IPS-15b (cell line): ENCODE data around the gene PKLR.

Source experiments
- H3K27me3 ChIP-seq: one replicate; pipeline ENCODE4 v1.6.1; 2013; ENCODE audit warnings: low read length; ENCODE audit not compliant: control insufficient read depth, insufficient read depth
- H3K36me3 ChIP-seq: one replicate; pipeline ENCODE4 v1.6.1; 2013; ENCODE audit warnings: low read length; ENCODE audit not compliant: control insufficient read depth, insufficient read depth
- H3K4me1 ChIP-seq: one replicate; pipeline ENCODE4 v1.6.1; 2013; ENCODE audit warnings: mild to moderate bottlenecking, low read length; ENCODE audit not compliant: control insufficient read depth, insufficient read depth
- H3K4me3 ChIP-seq: one replicate; pipeline ENCODE4 v1.5.1; 2013; ENCODE audit warnings: low read depth, low read length
- H3K9ac ChIP-seq: one replicate; pipeline ENCODE4 v1.6.1; 2013; ENCODE audit warnings: low read depth, mild to moderate bottlenecking, low read length
- H3K9me3 ChIP-seq: one replicate; pipeline ENCODE4 v1.6.1; 2013; ENCODE audit warnings: mild to moderate bottlenecking, low read length; ENCODE audit not compliant: control insufficient read depth, insufficient read depth

PKLR gene

DNA sequence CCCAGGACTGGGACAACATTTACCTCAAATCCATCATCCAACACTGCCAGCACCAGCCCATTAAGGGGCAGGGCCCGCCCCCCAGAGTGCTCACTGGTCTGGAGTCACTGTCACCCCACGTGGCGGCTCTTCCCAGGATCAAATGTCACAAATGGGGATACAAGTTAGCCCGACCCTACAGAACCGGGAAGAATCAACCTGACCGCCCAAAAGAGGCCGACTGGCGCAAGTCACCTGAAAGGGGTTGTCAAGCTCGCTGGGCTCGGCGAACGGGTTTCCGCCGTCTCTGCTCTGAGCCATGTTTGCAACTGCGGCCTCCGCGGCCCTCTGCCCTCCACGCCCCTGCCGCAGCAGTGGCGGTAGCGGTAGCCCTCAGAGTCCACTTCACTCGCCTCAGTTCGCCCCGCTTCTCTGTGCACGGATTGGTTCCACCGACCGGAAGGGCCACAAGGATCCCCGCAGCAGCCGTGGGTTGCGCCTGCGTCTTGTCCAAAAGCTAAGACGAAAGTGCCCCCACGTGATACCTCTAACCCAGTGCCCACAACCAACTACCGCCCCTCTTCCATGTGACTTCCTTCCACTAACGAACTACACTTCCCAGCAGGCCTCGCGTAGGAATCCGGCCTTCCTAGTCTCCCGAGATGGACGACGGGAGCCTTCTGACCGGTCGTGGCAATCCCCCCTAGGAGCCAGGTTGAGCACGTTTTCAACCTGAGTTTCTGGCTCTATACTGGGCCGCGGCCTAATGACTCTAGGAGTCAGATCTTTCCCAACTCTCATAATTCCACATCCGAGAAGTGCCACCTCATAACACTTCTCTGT is 39.2 kb downstream of the PKLR start, which contains the start of gene SCAMP3:
TSS of gene SCAMP3 (minus strand) at position 509 of the 822 bp plus-strand sequence. CDS start at position 300, 209 bp downstream.
- peak within 1 kb of the TSS; percentile 84 for H3K4me3 ChIP-seq
- H3K4me1 ChIP-seq = no peaks in the 10 kb centered on the region
- peaks cover 42% of the 10 kb centered on the region for H3K36me3 ChIP-seq
- H3K9ac ChIP-seq = peak within 1 kb of the TSS; percentile 84
- no peaks in the 10 kb centered on the region for H3K9me3 ChIP-seq
- H3K27me3 ChIP-seq = no peaks in the 10 kb centered on the region

DNA sequence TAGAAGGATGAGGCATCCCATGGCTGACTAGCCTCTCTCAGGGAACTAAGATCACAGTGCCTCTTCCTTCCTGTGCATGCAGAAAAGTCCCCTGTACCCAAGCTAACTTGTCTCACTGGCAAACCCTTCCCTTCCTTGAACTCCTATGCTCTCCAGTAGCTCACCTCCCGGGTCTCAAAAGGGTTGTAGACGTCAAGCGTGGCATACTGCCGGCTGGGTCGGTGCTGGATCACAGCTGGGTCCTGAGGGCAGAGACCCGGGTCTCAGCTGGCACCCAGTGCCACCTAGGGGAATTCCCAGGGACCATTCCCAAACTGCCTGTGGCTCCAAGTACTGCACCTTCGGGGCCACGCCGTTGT is 39.8 kb downstream of the PKLR start:
- Histone ChIP-seq H3K4me3 (peak overlapping the region; percentile 84), H3K9me3 (no peaks in the 10 kb centered on the region), H3K9ac (peak overlapping the region; percentile 84), H3K4me1 (no peaks in the 10 kb centered on the region), H3K36me3 (peaks cover 36% of the 10 kb centered on the region), H3K27me3 (no peaks in the 10 kb centered on the region)

DNA sequence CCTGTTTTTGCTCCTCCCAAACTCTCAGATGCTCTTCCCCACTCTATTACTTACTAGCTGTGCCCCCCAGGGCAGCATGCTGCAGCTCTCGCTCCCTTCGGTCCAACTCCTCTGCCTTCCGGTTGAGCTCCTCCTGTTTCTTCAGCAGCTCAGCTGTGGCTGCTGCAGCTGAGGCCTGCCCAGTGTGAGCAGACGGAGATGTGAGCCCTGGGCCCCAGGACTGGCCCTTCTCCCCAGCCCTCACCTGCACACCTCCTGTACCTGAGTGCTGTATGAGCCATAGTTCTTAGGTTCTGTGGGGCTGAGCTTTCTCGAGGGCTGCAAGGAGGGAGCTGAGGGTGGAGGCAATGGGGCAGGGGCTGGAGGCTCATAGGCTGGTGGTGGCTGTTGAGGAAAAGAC is 41.0 kb downstream of the PKLR start:
- Histone ChIP-seq H3K27me3 (no peaks in the 10 kb centered on the region), H3K36me3 (peaks cover 27% of the 10 kb centered on the region), H3K4me1 (no peaks in the 10 kb centered on the region), H3K4me3 (no peak overlapping the region), H3K9ac (no peak overlapping the region), H3K9me3 (no peaks in the 10 kb centered on the region)

DNA sequence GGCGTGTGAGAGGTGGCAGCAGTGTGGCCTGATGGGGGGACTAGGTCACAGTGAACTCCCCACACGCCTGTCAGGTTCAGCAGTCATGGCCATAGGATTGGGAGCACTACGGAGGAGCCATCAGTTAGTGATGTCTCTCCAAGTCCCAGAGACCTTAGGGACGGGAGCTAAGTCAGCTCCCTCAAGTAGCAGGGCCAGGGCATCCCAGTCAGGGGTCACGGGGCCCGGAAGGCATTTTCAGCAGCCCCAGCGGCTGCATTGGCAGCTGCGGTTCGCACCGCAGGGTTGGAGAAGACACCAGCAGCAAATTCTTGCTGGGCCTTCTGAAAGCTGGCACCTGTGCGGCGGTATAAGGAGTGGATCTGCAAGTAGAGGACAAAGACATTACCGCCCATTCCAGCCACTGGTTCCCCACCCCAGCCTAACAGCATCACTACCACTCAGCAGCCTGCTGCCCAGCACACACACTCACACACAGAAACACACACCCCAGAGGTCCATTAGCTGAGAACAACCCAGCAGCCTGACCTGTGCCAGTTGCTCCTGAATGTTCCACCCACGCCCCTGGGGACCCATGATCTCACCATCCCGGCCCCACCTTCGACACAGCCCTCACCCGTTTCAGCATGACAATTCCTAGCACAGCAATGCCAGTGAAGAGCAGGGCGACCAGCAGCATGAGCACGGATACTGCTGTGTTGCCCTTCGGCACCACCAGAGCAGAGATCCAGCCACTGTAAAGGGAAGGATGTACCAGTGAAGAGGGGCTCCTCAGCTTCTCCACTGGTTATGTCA is 45.0 kb downstream of the PKLR start:
- Histone ChIP-seq H3K4me3 (peak overlapping the region; percentile 79), H3K36me3 (peaks cover 9% of the 10 kb centered on the region), H3K27me3 (no peaks in the 10 kb centered on the region), H3K4me1 (no peaks in the 10 kb centered on the region), H3K9me3 (no peaks in the 10 kb centered on the region), H3K9ac (no peak overlapping the region)

DNA sequence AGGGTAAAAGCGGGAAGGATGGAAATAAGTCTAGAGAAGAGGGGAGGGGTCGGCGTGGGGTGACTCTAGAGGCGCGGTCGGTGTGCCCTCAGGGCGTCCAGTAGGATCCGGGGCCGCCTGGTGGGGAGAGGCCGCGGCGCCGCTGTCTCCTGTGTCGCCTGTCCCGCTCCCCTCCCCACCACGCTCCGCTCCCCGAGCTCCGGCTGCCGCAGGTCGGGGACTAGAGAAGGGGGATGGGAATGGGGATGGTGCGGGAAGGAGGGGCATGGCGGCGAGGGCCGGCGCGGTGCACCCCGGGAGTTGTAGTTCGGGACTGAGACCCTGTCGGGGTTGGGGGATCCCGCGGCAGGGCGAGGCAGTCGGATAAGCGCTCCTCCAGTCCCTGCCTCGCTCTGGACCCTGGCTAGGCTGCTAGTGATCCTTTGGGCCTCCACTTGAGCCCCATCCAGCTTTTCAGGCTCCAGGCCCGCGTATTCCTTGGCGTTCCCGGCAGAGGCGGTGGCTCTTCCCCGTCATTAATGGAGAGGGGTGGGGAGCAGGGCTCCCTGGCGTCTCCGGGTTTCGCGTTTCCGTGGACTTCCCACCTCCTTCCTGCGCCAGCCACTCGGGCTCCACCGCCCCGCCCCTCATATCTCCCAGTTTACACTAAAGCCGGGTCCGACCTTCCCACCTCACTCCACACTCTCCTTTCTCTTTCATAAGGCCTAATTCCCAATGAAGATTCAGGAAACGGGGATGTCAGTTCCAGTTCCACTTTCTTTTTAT is 45.8 kb downstream of the PKLR start, which contains the start of gene ENTREP3:
TSS of gene ENTREP3 (minus strand) at position 241 of the 765 bp plus-strand sequence. CDS start 606 bp downstream, outside the sequence.
- Histone ChIP-seq H3K4me1 (no peaks in the 10 kb centered on the region), H3K4me3 (peak within 1 kb of the TSS; percentile 79), H3K36me3 (peaks cover 9% of the 10 kb centered on the region), H3K9me3 (no peaks in the 10 kb centered on the region), H3K9ac (peak within 1 kb of the TSS; percentile 81), H3K27me3 (no peaks in the 10 kb centered on the region)

DNA sequence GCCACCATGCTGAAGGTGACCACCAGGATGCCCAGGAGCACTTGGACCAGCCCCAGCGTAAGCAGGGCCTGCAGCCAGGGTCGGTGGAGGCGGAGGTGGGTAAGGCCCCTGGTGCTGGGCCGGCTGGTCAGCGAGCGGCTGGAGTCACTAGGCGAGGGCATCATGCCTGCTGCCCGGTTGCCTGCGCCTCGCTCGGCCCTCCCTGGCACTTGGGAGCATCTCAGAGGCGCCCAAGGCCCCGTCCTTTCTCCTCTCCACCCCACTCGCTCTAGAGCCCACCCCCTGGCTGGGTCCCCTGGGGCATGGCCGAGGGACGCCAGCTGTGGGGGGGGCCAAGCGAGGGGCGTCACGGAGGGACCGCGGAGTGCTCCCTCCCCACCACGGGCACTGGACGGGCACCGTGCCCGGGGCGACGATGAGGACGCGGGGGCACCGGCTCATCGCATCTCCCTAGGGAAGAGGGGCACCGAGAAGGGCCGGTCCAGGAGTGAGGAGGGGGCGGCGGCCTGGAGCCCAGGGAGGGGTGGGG is 46.5 kb downstream of the PKLR start:
- H3K4me1 ChIP-seq = no peaks in the 10 kb centered on the region
- peak overlapping the region; percentile 79 for H3K4me3 ChIP-seq
- H3K36me3 ChIP-seq = peaks cover 4% of the 10 kb centered on the region
- H3K27me3 ChIP-seq = no peaks in the 10 kb centered on the region
- peak overlapping the region; percentile 47 for H3K9ac ChIP-seq
- H3K9me3 ChIP-seq = no peaks in the 10 kb centered on the region

DNA sequence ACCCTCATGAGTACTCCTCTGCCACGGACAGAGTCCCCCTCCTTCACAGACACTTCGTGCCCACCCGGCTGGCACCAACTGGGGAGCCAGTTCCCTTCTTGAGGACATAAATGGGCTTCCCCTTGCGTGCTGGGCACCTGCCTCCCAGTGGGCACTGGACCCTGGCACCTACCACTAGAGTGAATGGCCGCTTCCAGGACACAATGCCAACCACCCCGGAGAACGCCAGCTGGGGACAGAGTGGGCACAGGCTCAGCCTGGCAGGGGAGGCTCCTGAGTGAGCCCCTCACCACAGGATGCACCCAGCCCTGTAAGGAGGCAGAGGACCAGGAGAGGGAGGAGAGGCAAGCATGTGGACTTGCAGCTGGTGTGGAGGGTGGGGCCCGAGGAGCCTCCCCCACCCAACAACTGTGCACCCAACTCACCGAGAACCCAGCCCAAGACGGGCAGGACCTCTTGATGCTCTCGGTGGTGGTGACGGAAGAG is 47.0 kb downstream of the PKLR start:
- Histone ChIP-seq H3K36me3 (peaks cover 4% of the 10 kb centered on the region), H3K4me1 (no peaks in the 10 kb centered on the region), H3K27me3 (no peaks in the 10 kb centered on the region), H3K4me3 (peak overlapping the region; percentile 79), H3K9ac (no peak overlapping the region), H3K9me3 (no peaks in the 10 kb centered on the region)

DNA sequence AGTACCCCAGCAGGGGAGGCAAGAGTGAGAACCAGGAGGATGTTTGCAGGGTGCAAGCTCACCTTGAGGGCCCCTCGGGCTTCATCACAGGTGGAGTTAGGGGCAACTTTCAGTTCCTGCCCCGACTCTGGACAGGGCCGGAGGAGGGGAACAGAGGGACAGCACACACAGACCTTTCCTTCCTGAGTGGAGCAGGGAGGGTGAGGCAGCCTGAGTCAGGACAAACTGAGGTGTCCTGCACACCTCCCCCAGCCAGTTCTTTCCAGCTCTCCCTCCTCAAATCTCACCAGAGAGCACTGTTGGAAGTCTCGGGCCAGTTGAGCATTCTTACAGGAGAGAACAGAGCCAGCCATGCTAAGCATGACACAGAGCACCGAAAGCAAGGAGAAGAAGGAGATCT is 47.4 kb downstream of the PKLR start:
- H3K36me3 ChIP-seq = peaks cover 4% of the 10 kb centered on the region
- H3K9me3 ChIP-seq = no peaks in the 10 kb centered on the region
- no peaks in the 10 kb centered on the region for H3K27me3 ChIP-seq
- H3K4me1 ChIP-seq = no peaks in the 10 kb centered on the region
- peak overlapping the region; percentile 79 for H3K4me3 ChIP-seq
- H3K9ac ChIP-seq = no peak overlapping the region

DNA sequence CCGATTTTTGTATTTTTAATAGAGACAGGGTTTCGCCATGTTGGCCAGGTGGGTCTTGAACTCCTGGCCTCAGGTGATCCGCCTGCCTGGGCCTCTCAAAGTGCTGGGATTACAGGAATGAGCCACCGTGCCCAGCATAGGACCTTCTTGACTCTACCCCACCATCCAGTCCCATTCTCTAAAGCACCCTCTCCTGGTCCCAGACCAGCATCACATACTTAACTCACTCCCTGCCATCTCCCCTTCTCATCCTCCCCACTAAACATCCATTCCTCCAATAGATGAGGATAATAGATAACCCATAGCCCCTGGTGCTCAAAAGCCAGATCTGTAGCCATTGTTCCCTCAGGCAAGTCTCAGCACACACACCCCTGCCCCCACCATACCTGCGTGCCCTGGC is 48.0 kb downstream of the PKLR start:
- no peak overlapping the region for H3K9ac ChIP-seq
- H3K4me3 ChIP-seq = no peak overlapping the region
- H3K27me3 ChIP-seq = no peaks in the 10 kb centered on the region
- H3K9me3 ChIP-seq = no peaks in the 10 kb centered on the region
- no peaks in the 10 kb centered on the region for H3K4me1 ChIP-seq
- H3K36me3 ChIP-seq = peaks cover 7% of the 10 kb centered on the region

DNA sequence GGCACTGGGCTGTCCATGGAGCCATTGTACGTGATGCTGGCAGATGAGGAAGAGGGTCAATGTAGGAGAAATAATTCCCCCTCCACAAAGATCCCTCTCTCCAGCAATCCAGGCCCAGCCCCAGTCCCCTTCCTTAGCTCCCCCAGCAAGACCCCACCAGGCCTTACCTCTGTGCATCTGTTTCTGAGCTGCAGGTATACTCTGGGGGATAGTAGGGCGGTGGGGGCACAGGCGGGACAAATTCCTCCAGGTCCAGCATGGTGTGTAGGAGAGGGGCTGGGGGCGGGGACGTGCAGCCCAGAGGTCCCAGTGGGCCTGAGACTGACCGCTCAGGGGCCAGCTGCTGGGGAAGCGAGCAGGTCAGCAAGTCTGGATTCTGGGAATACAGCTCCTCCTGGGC is 49.7 kb downstream of the PKLR start:
- no peak overlapping the region for H3K4me3 ChIP-seq
- H3K27me3 ChIP-seq = peaks cover 3% of the 10 kb centered on the region
- H3K4me1 ChIP-seq = no peaks in the 10 kb centered on the region
- peaks cover 11% of the 10 kb centered on the region for H3K36me3 ChIP-seq
- no peaks in the 10 kb centered on the region for H3K9me3 ChIP-seq
- no peak overlapping the region for H3K9ac ChIP-seq
